ENCODE measurements around the gene MN1.

MN1 gene

DNA sequence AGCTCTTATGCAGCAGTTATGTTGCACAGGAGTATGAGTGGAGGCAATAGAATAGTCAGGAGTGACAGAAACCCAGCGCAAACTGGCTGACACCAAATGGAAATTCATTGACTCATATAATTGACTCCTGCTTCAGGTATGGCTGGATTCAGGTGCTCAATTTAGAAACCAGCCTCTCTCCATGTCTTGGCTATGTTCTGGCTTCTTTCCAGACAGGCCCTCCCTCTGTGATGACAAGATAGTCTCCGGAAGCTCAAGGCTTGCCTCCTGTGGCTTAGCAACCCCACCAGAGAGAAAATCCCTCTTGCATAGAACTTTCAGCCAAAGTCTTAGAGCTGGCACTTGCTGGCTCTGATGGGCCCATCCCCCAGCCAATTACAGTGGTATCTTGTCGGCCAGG lies 28.1 kb upstream of the MN1 start:
- TF ChIP-seq, protein P1, sequence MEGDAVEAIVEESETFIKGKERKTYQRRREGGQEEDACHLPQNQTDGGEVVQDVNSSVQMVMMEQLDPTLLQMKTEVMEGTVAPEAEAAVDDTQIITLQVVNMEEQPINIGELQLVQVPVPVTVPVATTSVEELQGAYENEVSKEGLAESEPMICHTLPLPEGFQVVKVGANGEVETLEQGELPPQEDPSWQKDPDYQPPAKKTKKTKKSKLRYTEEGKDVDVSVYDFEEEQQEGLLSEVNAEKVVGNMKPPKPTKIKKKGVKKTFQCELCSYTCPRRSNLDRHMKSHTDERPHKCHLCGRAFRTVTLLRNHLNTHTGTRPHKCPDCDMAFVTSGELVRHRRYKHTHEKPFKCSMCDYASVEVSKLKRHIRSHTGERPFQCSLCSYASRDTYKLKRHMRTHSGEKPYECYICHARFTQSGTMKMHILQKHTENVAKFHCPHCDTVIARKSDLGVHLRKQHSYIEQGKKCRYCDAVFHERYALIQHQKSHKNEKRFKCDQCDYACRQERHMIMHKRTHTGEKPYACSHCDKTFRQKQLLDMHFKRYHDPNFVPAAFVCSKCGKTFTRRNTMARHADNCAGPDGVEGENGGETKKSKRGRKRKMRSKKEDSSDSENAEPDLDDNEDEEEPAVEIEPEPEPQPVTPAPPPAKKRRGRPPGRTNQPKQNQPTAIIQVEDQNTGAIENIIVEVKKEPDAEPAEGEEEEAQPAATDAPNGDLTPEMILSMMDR (IDR thresholded peaks at IDR 0.05) = no peak
- Histone ChIP-seq H3K27me3 (ENCODE audit: control insufficient read depth, insufficient read depth, low read length) (no peaks in the 10 kb centered on the region), H3K4me1 (no peaks in the 10 kb centered on the region), H3K79me2 (no peaks in the 10 kb centered on the region), H2AFZ (no peak overlapping the region), H3K27ac (no peak overlapping the region), H3K9ac (no peak overlapping the region), H3K4me3 (ENCODE audit: low read depth, low read length) (no peak overlapping the region), H3K9me3 (ENCODE audit: control insufficient read depth, low read length) (no peaks in the 10 kb centered on the region), H3K4me2 (ENCODE audit: low read length) (no peak overlapping the region), H3K36me3 (ENCODE audit: control insufficient read depth, insufficient read depth, low read length) (no peaks in the 10 kb centered on the region)

DNA sequence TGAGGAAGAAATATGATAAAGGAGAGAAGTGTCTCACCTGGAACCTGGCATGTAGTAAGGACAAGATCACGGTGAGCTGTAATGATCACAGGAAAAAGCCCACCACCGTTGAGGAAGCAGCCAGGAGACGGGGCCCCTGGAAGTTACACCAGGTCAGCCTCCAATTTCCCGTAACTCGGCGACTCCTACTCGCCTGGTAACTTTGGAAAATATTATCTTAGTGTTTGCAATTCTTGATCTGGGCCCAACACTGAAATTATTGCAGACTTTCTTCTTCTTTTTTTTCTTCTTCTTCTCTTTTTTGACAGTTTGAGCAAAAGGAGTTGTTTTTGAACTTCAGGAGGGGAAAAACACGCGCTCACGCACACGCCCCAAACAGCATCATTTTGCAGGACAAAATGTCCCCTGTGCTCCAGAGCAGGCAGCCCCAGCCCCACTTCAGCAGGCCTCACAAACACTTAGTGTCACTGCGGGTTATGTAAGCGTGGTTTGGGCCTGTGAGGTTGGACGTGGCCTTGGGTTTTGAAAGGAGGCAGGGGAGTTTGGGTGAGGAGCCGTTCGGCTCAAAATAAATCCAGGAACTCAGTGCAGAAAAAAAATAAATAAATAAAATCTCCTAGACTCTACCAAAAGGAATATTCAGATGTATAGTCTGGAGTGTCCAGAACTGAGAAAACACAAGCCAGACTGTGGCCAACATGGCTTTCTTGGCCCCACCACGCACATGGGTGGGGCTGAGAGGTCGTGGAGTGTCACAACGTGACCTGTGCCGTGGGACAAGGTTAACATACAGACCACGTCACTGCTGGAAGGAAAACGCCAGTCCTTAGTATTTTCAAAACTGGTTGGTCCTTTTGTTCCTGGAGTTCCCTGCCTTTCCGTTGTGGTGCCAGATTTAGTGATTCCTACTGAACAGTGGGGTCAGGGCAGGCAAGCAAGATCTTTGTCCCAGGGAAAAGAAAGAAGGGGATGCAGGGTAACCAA lies 26.3 kb upstream of the MN1 start:
- H3K4me3 ChIP-seq (ENCODE audit: low read depth, low read length) = no peak overlapping the region
- H3K36me3 ChIP-seq (ENCODE audit: control insufficient read depth, insufficient read depth, low read length) = no peaks in the 10 kb centered on the region
- H2AFZ ChIP-seq = no peak overlapping the region
- no peaks in the 10 kb centered on the region for H3K9me3 ChIP-seq (ENCODE audit: control insufficient read depth, low read length)
- H3K9ac ChIP-seq = no peak overlapping the region
- no peaks in the 10 kb centered on the region for H3K79me2 ChIP-seq
- no peaks in the 10 kb centered on the region for H3K27me3 ChIP-seq (ENCODE audit: control insufficient read depth, insufficient read depth, low read length)
- no peaks in the 10 kb centered on the region for H3K4me1 ChIP-seq
- TF ChIP-seq, protein P1 (IDR thresholded peaks at IDR 0.05) = no peak
- no peak overlapping the region for H3K4me2 ChIP-seq (ENCODE audit: low read length)
- no peak overlapping the region for H3K27ac ChIP-seq

DNA sequence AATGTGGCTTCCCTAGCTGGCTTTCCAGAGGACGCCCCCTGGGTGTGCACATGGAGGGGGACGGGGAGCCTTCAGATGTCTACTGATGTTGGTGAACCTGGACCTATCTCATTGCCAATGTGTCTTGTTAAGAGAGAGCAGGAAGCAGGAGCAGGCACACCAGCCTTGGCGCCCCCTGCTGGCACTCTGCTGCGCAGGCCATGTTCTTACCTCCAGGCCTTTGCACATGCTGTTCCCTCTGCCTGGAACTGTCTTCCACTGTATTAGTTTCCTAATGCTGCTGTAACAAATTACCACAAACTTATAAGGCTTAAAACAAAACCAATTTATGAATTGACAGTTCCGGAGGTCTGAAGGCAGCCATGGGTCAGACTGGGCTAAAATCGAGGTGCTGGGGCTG lies 23.6 kb upstream of the MN1 start:
- Histone ChIP-seq H3K4me1 (no peaks in the 10 kb centered on the region), H2AFZ (no peak overlapping the region), H3K4me2 (ENCODE audit: low read length) (no peak overlapping the region), H3K27me3 (ENCODE audit: control insufficient read depth, insufficient read depth, low read length) (no peaks in the 10 kb centered on the region), H3K27ac (no peak overlapping the region), H3K4me3 (ENCODE audit: low read depth, low read length) (no peak overlapping the region), H3K79me2 (no peaks in the 10 kb centered on the region), H3K9me3 (ENCODE audit: control insufficient read depth, low read length) (no peaks in the 10 kb centered on the region), H3K9ac (no peak overlapping the region), H3K36me3 (ENCODE audit: control insufficient read depth, insufficient read depth, low read length) (no peaks in the 10 kb centered on the region)
- TF ChIP-seq, protein P1 (IDR thresholded peaks at IDR 0.05) = no peak

DNA sequence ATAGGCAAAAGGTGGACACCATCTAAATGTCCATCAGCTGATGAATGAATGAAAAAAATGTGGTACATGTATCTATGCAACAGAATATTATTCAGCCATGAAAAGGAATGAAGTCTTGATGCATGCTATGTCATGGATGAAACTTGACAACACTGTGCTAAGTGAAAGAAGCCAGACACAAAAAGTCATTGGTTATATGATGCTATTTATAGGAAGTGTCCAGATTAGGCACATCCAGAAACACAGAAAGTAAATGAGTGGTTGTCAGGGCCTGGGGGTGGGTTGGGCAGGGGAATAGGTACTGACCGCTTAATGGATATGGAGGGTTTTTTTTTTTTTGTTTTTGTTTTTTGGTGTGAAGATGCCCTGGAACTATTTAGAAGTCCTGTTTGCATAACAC lies 21.7 kb upstream of the MN1 start:
- TF ChIP-seq, protein P1 (IDR thresholded peaks at IDR 0.05) = no peak
- no peak overlapping the region for H3K27ac ChIP-seq
- no peak overlapping the region for H3K9ac ChIP-seq
- no peaks in the 10 kb centered on the region for H3K36me3 ChIP-seq (ENCODE audit: control insufficient read depth, insufficient read depth, low read length)
- H3K4me2 ChIP-seq (ENCODE audit: low read length) = no peak overlapping the region
- no peaks in the 10 kb centered on the region for H3K9me3 ChIP-seq (ENCODE audit: control insufficient read depth, low read length)
- no peak overlapping the region for H2AFZ ChIP-seq
- no peaks in the 10 kb centered on the region for H3K27me3 ChIP-seq (ENCODE audit: control insufficient read depth, insufficient read depth, low read length)
- no peaks in the 10 kb centered on the region for H3K4me1 ChIP-seq
- no peak overlapping the region for H3K4me3 ChIP-seq (ENCODE audit: low read depth, low read length)
- no peaks in the 10 kb centered on the region for H3K79me2 ChIP-seq
